KOPT-K1 (cell line): ENCODE results near the gene SLC25A30.
"Not testable (repeated sequence)": the region's sequence is repeated elsewhere in the genome, so short reads cannot be mapped to it uniquely, and the experiment has no call there.

Experiments
- H3K27ac ChIP-seq: fragments of 200-600 bp; sonication (generic); 2 replicates; pipeline ENCODE4 v1.5.1; 2016; ENCODE audit warnings: antibody characterized with exemption, mild to moderate bottlenecking, low read depth, low read length; ENCODE audit not compliant: poor library complexity, severe bottlenecking
- H3K36me3 ChIP-seq: fragments of 200-600 bp; sonication (generic); 2 replicates; pipeline ENCODE4 v1.5.1; 2017; ENCODE audit warnings: antibody characterized with exemption, mild to moderate bottlenecking, low read length, moderate library complexity; ENCODE audit not compliant: insufficient read depth
- H3K9me3 ChIP-seq: fragments of 200-600 bp; sonication (generic); 2 replicates; pipeline ENCODE4 v1.5.1; 2017; ENCODE audit warnings: antibody characterized with exemption, low read length, mild to moderate bottlenecking; ENCODE audit not compliant: insufficient read depth, poor library complexity, severe bottlenecking

The SLC25A30 gene

GRCh38 chr13:45390348-45390747 lies 27.8 kb downstream of the SLC25A30 start:
- H3K9me3 ChIP-seq, H3K27ac ChIP-seq: not testable (repeated sequence)
- peaks cover 36% of the 10 kb centered on the region for H3K36me3 ChIP-seq

GRCh38 chr13:45388664-45389063 lies 29.5 kb downstream of the SLC25A30 start:
- H3K9me3 ChIP-seq: no peaks in the 10 kb centered on the region
- H3K27ac ChIP-seq: no peak overlapping the region
- peaks cover 30% of the 10 kb centered on the region for H3K36me3 ChIP-seq

DNA sequence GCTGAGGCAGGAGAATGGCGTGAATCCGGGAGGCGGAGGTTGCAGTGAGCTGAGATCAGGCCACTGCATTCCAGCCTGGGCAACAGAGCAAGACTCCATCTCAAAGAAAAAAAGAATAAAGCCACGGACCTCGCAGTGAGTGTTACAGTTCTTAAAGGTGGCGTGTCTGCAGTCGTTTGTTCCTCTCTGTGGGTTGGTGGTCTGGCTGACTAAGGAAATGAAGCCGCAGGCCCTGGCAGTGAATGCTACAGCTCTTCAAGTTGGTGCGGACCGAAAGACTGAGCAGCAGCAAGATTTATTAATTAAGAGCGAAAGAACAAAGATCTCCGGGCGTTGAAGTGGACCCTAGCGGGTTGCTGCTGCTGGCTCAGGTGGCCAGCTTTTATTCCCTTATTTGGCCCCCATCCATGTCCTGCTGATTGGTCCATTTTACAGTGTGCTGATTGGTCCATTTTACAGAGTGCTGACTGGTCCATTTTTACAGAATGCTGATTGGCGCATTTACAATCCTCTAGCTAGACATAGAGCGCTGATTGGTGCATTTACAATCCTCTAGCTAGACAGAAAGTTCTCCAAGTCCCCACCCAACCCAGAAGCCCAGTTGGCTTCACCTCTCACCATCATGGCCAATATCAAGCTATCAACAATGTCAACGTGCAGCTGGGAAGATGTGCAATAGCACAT lies 31.1 kb downstream of the SLC25A30 start:
- peaks cover 21% of the 10 kb centered on the region for H3K36me3 ChIP-seq

GRCh38 chr13:45385907-45386553 lies 32.1 kb downstream of the SLC25A30 start:
- no peak overlapping the region for H3K27ac ChIP-seq
- H3K36me3 ChIP-seq: peaks cover 17% of the 10 kb centered on the region
- no peaks in the 10 kb centered on the region for H3K9me3 ChIP-seq

More for the DNA sequence above, 31.1 kb downstream of the SLC25A30 start:
- H3K9me3 ChIP-seq, H3K27ac ChIP-seq: not testable (repeated sequence)

DNA sequence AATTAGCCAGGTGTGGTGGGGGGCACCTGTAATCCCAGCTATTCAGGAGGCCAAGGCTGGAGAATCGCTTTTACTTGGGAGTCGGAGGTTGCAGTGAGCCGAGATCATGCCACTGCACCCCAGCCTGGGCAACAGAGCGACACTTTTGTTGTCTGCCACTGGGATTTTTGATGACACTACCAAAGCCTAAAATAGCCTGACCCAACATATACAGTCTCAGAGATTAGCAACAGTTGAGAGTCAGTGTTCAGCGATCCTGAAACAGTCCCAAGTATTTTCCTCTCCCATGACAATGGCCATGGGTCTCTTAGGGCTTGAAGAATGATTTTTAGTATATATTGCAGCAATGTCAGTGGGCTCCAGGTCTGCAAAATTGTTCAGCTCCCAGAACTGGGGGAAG lies 32.9 kb downstream of the SLC25A30 start:
- H3K36me3 ChIP-seq: peaks cover 17% of the 10 kb centered on the region
- no peaks in the 10 kb centered on the region for H3K9me3 ChIP-seq
- H3K27ac ChIP-seq: no peak overlapping the region

DNA sequence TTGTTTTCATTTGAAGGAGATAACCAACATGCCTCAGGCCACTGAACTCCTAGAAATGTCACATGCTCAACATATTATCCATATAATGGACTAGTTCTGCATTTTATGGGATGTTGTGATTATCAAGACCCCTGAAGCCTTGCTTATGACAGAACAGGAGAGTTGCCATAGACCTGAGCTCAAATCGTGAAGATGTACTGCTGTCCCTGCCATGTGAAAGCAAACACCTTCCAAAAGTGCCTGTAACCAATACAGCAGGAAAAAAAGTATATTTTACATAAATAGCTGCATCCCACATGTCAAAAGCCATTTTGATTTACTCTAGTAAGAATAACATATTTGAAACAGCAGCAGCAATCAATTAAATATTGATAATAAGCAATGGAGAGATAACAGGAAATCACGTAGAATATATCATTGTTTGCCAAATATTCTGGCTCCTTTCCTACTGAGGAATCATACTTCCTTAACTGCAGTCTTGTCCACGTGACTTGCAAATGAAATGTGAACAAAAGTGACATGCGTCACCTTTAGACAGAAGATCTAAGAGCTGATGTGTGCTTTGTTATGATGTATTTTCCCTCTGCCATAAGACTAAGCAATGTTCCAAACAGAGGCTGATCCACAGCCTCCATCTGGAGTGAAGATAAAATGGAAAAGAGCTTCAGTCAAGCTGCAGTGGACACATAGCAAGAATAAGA lies 33.5 kb downstream of the SLC25A30 start:
- no peak overlapping the region for H3K27ac ChIP-seq
- no peaks in the 10 kb centered on the region for H3K9me3 ChIP-seq
- peaks cover 17% of the 10 kb centered on the region for H3K36me3 ChIP-seq

GRCh38 chr13:45382739-45383138 lies 35.4 kb downstream of the SLC25A30 start:
- H3K27ac ChIP-seq, H3K9me3 ChIP-seq: not testable (repeated sequence)
- H3K36me3 ChIP-seq: 0 out of 2 replicates have a peak, but pooled peaks cover 11% of the 10 kb centered on the region

GRCh38 chr13:45381196-45381595 lies 37.0 kb downstream of the SLC25A30 start:
- Histone ChIP-seq H3K27ac (no peak overlapping the region), H3K36me3 (0 out of 2 replicates have a peak, but pooled peaks cover 11% of the 10 kb centered on the region), H3K9me3 (no peaks in the 10 kb centered on the region)

GRCh38 chr13:45380708-45381107 lies 37.5 kb downstream of the SLC25A30 start:
- not testable (repeated sequence) for H3K27ac ChIP-seq, H3K9me3 ChIP-seq
- H3K36me3 ChIP-seq: 0 out of 2 replicates have a peak, but pooled peaks cover 10% of the 10 kb centered on the region

GRCh38 chr13:45379516-45379915 lies 38.7 kb downstream of the SLC25A30 start:
- H3K9me3 ChIP-seq: not testable (repeated sequence)

DNA sequence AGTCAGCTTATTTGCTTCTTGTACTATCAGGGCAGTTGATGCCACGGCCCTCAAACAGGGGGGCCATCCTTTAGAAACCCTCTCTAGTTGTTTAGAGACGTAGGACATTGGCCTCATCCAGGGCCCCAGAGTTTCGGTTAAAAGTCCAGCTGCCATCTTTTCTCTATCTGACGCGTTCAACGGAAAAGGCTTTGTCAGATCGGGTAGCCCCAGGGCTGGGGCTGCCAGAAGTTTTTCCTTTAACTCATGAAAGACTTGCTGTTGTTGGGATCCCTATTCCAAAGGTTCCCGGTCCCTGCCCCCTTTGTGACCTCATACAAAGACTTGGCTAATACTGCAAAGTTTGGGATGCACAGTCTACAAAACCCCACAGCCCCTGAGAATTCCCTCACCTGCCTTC lies 39.4 kb downstream of the SLC25A30 start:
- H3K27ac ChIP-seq, H3K36me3 ChIP-seq, H3K9me3 ChIP-seq: not testable (repeated sequence)

More at GRCh38 chr13:45379516-45379915, 38.7 kb downstream of the SLC25A30 start:
- not testable (repeated sequence) for H3K36me3 ChIP-seq, H3K27ac ChIP-seq

DNA sequence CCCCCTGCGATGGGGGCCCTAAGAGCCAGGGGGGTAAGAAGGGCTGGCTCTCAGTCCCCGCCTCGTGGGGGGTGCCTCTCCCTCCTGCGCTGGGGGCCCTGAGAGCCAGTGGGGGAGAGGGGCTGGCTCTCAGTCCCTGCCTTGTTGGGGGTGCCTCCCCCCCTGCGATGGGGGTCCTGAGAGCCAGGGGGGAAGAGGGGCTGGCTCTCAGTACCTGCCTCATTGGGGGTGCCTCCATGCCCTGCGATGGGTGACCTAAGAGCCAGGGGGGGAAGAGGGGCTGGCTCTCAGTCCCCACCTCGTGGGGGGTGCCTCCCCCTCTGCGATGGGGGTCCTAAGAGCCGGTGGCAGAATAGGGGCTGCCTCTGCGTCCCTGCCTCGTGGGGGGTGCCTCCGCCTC lies 40.9 kb downstream of the SLC25A30 start:
- H3K27ac ChIP-seq, H3K36me3 ChIP-seq, H3K9me3 ChIP-seq: not testable (repeated sequence)

GRCh38 chr13:45376651-45377050 lies 41.5 kb downstream of the SLC25A30 start:
- not testable (repeated sequence) for H3K9me3 ChIP-seq, H3K27ac ChIP-seq, H3K36me3 ChIP-seq

GRCh38 chr13:45374917-45375316 lies 43.3 kb downstream of the SLC25A30 start:
- Histone ChIP-seq H3K27ac (no peak overlapping the region), H3K36me3 (peaks cover 3% of the 10 kb centered on the region; the same call in 1 of the 2 replicates), H3K9me3 (no peaks in the 10 kb centered on the region)

- H3K27ac ChIP-seq: no peak overlapping the region
- H3K36me3 ChIP-seq: peaks cover 7% of the 10 kb centered on the region; the same call in 1 of the 2 replicates
Measured at GRCh38 chr13:45373162-45373547, 45.0 kb downstream of the SLC25A30 start.

More at GRCh38 chr13:45373162-45373547, 45.0 kb downstream of the SLC25A30 start:
- H3K9me3 ChIP-seq: no peaks in the 10 kb centered on the region
